Activated CD8-positive, alpha-beta memory T cell treated with anti-CD3 and anti-CD28 coated beads, Interleukin-2, amount 50 U/mL, for 1 hour (primary cell): ENCODE measurements around the gene METTL5.
"Not testable (repeated sequence)": the region's sequence is repeated elsewhere in the genome, so short reads cannot be mapped to it uniquely, and the experiment has no call there.

Experiments used
- DNase-seq: peaks from one replicate; pipeline ENCODE4 v3.0.0-alpha.2; 2020; ENCODE audit errors: extremely low read depth

Gene METTL5

DNA sequence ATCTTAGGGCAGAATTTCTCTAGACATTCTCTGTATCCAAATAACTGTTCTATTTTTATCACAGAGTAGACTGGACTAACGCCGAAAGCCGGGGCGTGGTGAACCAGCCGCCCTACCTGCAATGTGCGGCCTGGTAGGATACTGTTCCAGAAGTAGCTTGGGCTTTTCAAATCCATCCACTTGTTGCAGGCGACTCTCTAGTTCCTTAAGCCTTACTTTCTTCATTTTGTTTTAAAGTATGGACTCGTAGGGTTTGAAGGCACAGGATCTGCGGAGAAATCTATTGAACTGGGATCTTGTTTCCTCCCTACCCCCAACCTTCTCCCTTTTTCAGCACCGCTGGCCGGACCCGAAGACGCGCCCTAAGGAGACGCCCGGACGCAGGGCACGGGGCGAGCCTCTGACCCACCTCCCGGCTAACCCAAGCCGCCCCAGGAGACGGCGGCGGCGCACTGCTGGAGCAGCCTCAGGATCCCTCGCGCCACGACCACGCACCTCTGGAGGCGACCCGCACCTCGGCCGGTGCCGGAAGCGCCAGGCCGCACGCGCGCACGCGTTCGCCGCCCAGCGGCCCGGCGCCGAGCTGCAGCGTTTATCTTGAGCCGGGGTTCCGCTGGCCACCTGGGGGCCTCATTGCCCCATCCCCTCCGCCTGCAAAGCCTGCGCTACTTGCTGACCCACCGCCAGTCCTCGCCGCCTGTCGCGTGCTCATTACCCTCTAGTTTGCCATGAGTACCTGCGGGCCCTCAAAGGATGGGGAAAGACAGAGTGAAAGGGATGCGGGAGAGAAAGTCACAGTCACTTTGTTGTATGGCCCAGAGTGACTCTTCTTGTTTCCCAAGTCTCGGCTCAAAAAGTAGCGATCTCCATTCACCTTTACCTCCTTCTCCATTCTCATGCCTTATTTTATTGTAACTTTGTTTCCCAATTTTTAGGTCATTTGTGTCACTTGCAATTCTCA is at the start of gene METTL5:
Gene METTL5 (minus strand): TSS at position 533 of the 961 bp plus-strand sequence. CDS start 308 bp downstream, at position 225.
- DNase-seq, result peak; percentile 23

DNA sequence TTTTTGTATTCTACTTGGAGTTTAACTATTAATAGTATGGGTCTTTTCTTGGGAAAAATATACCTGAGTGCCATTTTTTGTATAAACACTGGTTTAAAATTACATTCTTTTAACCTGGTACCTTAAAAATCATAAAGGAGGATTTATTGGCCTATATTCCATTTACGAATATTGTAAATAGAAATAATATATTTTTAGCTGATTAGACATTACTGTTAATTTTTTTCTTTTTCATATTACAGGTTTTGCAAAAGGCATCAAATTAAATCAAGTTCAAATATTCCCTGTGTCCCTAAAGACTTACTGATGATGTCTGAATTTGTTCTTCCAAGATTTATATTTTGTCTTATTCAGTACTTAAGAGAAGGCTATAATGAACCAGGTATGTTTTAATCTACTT is 47.3 kb upstream of the METTL5 start:
- DNase-seq, result no peak

DNA sequence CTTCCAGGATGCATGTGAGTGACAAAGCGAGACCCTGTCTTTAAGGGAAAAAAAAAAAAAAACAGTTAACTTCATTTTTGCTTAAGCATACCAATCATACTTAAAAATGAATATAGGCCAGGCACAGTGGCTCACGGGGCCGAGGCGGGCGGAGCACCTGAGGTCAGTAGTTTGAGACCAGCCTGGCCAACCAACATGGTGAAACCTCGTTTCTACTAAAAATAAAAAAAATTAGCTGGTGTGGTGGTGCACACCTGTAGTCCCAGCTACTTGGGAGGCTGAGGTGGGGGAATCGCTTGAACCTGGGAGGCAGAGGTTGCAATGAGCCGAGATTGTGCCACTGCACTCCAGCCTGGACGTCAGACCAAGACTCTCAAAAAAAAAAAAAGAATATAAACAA is 46.7 kb upstream of the METTL5 start:
- DNase-seq, result not testable (repeated sequence)

- DNase-seq, result no peak
Observed at GRCh38 chr2:169868951-169869350, 44.2 kb upstream of the METTL5 start.

GRCh38 chr2:169867579-169867978 is 42.9 kb upstream of the METTL5 start:
- DNase-seq, result no peak

GRCh38 chr2:169866230-169866629 is 41.5 kb upstream of the METTL5 start:
- not testable (repeated sequence) for DNase-seq

DNA sequence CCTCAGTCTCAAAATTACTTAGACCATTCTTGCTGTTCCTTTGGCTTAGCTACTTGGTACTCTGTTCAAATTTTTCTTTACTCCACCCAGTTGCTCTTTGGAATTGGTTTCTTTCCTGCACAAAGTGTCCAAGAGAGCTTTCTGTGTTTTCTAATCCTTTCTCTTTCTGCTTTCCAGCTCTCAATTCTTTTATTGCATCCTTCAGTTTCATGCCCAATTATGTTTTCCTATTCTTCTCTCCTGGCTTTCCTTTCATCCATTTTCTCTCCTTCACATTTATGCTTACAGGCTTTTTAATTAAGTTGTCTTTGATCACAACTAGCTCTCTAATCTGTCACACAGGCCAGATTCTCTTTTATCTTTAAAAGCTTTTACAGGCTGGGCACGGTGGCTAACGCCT is 40.8 kb upstream of the METTL5 start:
- no peak for DNase-seq

DNA sequence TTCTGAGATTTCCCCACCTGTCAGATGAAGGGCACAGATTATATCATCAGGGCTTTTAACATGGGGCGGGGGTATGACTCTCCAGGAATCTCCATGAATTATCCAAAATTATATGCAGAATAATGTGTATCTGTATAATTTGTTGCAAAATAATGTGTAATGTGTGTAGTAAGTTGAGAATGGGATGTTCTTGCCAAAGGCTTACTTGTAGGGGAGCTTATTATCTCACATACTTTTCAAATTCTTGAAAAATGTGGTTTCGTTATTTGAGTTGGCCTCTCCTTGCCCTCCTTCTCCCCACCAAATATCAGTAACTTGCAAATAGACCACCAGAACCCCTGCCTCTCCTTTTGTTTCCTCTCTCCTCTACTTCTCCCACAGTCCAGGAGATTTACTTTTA is 38.1 kb upstream of the METTL5 start:
- DNase-seq, result no peak

GRCh38 chr2:169860149-169860548 is 35.4 kb upstream of the METTL5 start:
- DNase-seq, result no peak

DNA sequence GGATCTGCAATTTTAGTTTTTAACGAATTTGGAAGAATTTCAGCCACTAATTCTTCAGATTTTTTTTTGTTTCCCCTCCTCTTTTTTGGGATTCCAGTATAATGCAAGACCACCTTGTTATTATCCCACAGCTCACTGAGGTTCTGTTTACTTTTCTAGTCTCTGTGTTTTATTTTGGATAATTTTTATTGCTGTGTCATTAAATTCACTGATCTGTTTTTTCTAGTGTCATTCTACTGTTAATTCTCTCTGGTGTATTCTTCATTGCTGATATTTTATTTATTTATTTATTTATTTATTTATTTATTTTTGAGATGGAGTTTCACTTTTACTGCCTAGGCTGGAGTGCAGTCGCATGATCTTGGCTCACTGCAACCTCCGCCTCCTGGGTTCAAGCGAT is 34.7 kb upstream of the METTL5 start:
- no peak for DNase-seq

GRCh38 chr2:169855281-169856258 is 30.9 kb upstream of the METTL5 start:
- DNase-seq, result not testable (repeated sequence)

GRCh38 chr2:169853041-169853668 is 28.4 kb upstream of the METTL5 start:
- DNase-seq, result no peak

- DNase-seq, result no peak
Observed at GRCh38 chr2:169849710-169850109, 25.0 kb upstream of the METTL5 start.

- not testable (repeated sequence) for DNase-seq
Observed at GRCh38 chr2:169848959-169849693, 24.4 kb upstream of the METTL5 start.

- DNase-seq, result no peak
Observed at GRCh38 chr2:169845016-169845415, 20.3 kb upstream of the METTL5 start.

DNA sequence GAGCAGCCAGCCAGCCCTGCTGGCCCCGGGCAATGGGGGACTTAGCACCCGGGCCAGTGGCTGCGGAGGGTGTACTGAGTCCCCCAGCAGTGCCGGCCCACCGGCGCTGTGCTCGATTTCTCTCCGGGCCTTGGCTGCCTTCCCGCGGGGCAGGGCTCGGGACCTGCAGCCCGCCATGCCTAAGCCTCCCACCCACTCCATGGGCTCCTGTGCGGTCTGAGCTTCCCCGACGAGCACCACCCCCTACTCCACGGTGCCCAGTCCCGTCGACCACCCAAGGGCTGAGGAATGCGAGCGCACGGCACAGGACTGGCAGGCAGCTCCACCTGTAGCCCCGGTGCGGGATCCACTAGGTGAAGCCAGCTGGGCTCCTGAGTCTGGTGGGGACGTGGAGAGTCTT is 16.9 kb upstream of the METTL5 start:
- DNase-seq, result not testable (repeated sequence)

DNA sequence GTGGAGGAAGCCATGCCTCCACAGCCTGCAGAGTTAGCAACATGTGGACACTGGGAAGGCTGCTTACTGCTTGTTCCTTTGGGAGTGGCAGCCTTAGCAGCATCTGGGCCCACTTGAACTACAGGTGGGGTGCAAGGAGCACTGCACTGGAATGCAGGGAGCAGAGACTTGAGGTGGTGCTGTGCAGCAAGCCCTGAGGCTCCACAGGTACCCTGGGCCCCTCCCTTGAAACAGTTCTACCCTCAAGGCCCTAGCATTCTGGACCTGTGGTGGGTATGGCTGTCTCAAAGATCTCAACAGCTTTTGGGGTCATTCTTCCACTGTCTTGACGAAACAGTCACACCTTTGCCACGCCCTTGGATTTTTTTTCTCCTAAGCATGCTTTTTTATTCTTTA is 16.0 kb upstream of the METTL5 start:
- DNase-seq, result no peak

- DNase-seq, result no peak
Observed at GRCh38 chr2:169839954-169840746, 15.4 kb upstream of the METTL5 start.

GRCh38 chr2:169838743-169839489 is 14.2 kb upstream of the METTL5 start:
- DNase-seq, result no peak

GRCh38 chr2:169834401-169834800 is 9.7 kb upstream of the METTL5 start:
- no peak for DNase-seq
